CD4-positive, alpha-beta T cell (primary cell): Measurements from ENCODE around the gene MYRIP. TPM values are rescaled to one million over a fixed set of nuclear protein-coding genes. Genes with fewer than 3 reads are reported as not detected.

Experiments
- ATAC-seq: fragments of 200-7000 bp; cut with Tn5 transposase; one replicate; pipeline ENCODE4 v1.10.0; 2022; ENCODE audit warnings: mild to moderate bottlenecking; ENCODE audit not compliant: poor library complexity
- CTCF ChIA-PET: fragments of 350-600 bp; sonication (Branson Sonifier 250); formaldehyde crosslinking; loops from one replicate; lab custom pipeline; 2021; ENCODE audit warnings: antibody characterized with exemption, inconsistent platforms; lab: Charles Lee
- POLR2A ChIA-PET: fragments of 350-600 bp; sonication (Branson Sonifier 250); formaldehyde crosslinking; loops from one replicate; lab custom pipeline; 2021; ENCODE audit warnings: antibody characterized with exemption, inconsistent platforms; lab: Charles Lee
- DNase-seq, 14 experiments: peaks; one replicate each; pipeline ENCODE4 v3.0.0-alpha.2; 2013 to 2020; ENCODE audit warnings: mixed read lengths in 2 of 14
- H3K27ac ChIP-seq, 2 donors: one replicate each; pipeline versions ENCODE4 v1.5.1 to v1.7.0; 2013; ENCODE audit warnings: low read length in 2 of 2, low read depth in 1 of 2, mild to moderate bottlenecking in 1 of 2
- H3K27me3 ChIP-seq, 2 experiments: 1 replicate in 1 of 2; 2 replicates in 1 of 2; pipeline versions ENCODE4 v1.6.1 to v1.7.0; 2013; ENCODE audit warnings: low read length in 2 of 2, control low read depth in 1 of 2, mild to moderate bottlenecking in 1 of 2, moderate library complexity in 1 of 2; ENCODE audit not compliant: insufficient read depth in 2 of 2, control insufficient read depth in 1 of 2
- H3K36me3 ChIP-seq: one replicate; pipeline ENCODE4 v1.6.1; 2013; ENCODE audit warnings: low read length, control low read depth; ENCODE audit not compliant: insufficient read depth
- H3K4me1 ChIP-seq: one replicate; pipeline ENCODE4 v1.6.1; 2013; ENCODE audit warnings: low read length, control low read depth; ENCODE audit not compliant: insufficient read depth
- H3K4me3 ChIP-seq: one replicate; pipeline ENCODE4 v1.5.1; 2013; ENCODE audit warnings: mild to moderate bottlenecking, low read length, moderate library complexity
- H3K9me3 ChIP-seq, 2 experiments: 1 replicate in 1 of 2; 2 replicates in 1 of 2; pipeline versions ENCODE4 v1.6.1 to v1.7.0; 2013; ENCODE audit warnings: low read length in 2 of 2, mild to moderate bottlenecking in 2 of 2, control low read depth in 1 of 2, moderate library complexity in 1 of 2; ENCODE audit not compliant: control insufficient read depth in 1 of 2, insufficient read depth in 1 of 2
- H3K27ac Mint-ChIP-seq: one replicate; pipeline ENCODE4 v1.8.0; 2020; ENCODE audit warnings: mixed read lengths
- H3K27me3 Mint-ChIP-seq: one replicate; pipeline ENCODE4 v1.8.0; 2021; ENCODE audit warnings: mixed read lengths
- H3K36me3 Mint-ChIP-seq: one replicate; pipeline ENCODE4 v1.8.0; 2021; ENCODE audit warnings: low read depth, mixed read lengths
- H3K4me1 Mint-ChIP-seq: one replicate; pipeline ENCODE4 v1.8.0; 2021; ENCODE audit warnings: low read depth, mixed read lengths
- H3K4me3 Mint-ChIP-seq: one replicate; pipeline ENCODE4 v1.8.0; 2020; ENCODE audit warnings: mild to moderate bottlenecking, mixed read lengths
- H3K9me3 Mint-ChIP-seq: one replicate; pipeline ENCODE4 v1.8.0; 2020; ENCODE audit warnings: mixed read lengths
- CTCF ChIP-seq: fragments of 200-600 bp; IDR thresholded peaks from one replicate; pipeline ENCODE4 v1.8.0; 2022; ENCODE audit warnings: antibody characterized with exemption, mild to moderate bottlenecking
- intact Hi-C, 2 experiments: fragments of 100-400 bp; cut with DNase I in 1 of 2; cut with micrococcal nuclease in 1 of 2; formaldehyde crosslinking; loops; one replicate each; pipeline versions ENCODE4 v1.15.1 to v1.9.0; 2023 to 2025; cut with DNase I, micrococcal nuclease
- total RNA-seq, 174 experiments: library from RNA in 2 of 174; stranded (reverse) in 2 of 174; gene quantifications; one replicate each; pipeline ENCODE4 v1.2.3 and lab custom pipeline; 2021 to 2026

MYRIP gene
- total RNA-seq, 2 experiments from 2014 or later: not detected

GRCh38 chr3:40120067-40120692, 310.8 kb downstream of the MYRIP start:
- intact Hi-C loops: no loop called here
- no peaks in the 10 kb centered on the region for H3K9me3 ChIP-seq
- no peaks in the 10 kb centered on the region for H3K4me1 ChIP-seq
- no peak overlapping the region for H3K4me3 ChIP-seq
- Mint-ChIP-seq H3K9me3 (no peaks in the 10 kb centered on the region), H3K27me3 (peaks cover 6% of the 10 kb centered on the region), H3K36me3 (no peaks in the 10 kb centered on the region), H3K27ac (no peak overlapping the region), H3K4me1 (no peaks in the 10 kb centered on the region), H3K4me3 (no peak overlapping the region)
- POLR2A ChIA-PET: no interaction called here
- DNase-seq (no peak), ATAC-seq (no peak)
- H3K27ac ChIP-seq: no peak overlapping the region
- no peak for TF ChIP-seq CTCF
- no peaks in the 10 kb centered on the region for H3K36me3 ChIP-seq
- no peaks in the 10 kb centered on the region for H3K27me3 ChIP-seq
- CTCF ChIA-PET: no interaction called here

DNA sequence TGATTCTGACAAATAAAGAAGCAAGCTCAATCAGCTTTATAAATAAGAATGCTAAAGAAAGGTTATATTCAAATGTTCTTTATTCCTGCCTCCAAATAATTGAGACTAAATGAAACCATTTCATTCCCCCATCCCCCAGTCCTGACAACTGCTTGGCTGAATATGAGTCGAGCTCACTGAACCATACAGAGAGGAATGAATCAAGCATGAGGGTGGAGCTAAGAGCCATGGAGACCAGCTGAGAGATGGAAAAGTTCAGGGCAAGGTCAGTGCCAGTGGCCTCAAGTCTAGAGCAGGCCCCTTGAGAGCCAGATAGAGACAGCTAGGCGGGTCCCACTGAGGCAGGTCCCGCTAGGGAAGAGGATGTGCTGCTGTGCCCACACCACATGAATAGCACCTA, 311.4 kb downstream of the MYRIP start:
- Histone ChIP-seq H3K27me3 (no peaks in the 10 kb centered on the region), H3K27ac (no peak overlapping the region), H3K36me3 (no peaks in the 10 kb centered on the region), H3K9me3 (no peaks in the 10 kb centered on the region), H3K4me1 (no peaks in the 10 kb centered on the region), H3K4me3 (no peak overlapping the region)
- ChIA-PET POLR2A (no interaction called here), CTCF (no interaction called here)
- H3K36me3 Mint-ChIP-seq: no peaks in the 10 kb centered on the region
- no peak overlapping the region for H3K27ac Mint-ChIP-seq
- H3K4me3 Mint-ChIP-seq: no peak overlapping the region
- H3K9me3 Mint-ChIP-seq: no peaks in the 10 kb centered on the region
- no peak for TF ChIP-seq CTCF
- peaks cover 6% of the 10 kb centered on the region for H3K27me3 Mint-ChIP-seq
- intact Hi-C loops: no loop called here
- DNase-seq (no peak), ATAC-seq (no peak)
- H3K4me1 Mint-ChIP-seq: no peaks in the 10 kb centered on the region

DNA sequence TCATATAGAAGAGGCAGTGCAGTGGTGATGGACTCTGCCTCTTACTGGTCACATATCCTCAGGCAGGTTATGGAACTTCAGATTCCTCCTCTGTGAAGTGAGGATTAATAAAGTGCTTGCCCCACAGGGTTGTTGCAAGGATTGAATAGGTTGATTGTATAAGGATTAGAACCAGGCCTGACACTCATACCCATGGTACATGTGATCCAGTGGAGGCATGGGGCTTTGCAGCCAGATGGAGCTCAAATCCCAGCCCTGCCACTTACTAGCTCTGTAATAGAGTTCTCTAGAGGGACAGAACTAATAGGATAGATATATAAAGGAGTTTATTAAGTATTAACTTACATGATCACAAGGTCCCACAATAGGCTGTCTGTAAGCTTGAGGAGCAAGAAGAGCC, 315.5 kb downstream of the MYRIP start:
- no peak overlapping the region for H3K27ac Mint-ChIP-seq
- H3K36me3 ChIP-seq: no peaks in the 10 kb centered on the region
- DNase-seq (no peak), ATAC-seq (no peak)
- H3K36me3 Mint-ChIP-seq: no peaks in the 10 kb centered on the region
- H3K27me3 Mint-ChIP-seq: peaks cover 5% of the 10 kb centered on the region
- H3K4me1 Mint-ChIP-seq: no peaks in the 10 kb centered on the region
- no peak overlapping the region for H3K27ac ChIP-seq
- H3K4me1 ChIP-seq: no peaks in the 10 kb centered on the region
- intact Hi-C loops: no loop called here
- TF ChIP-seq CTCF: no peak
- no peak overlapping the region for H3K4me3 ChIP-seq
- no peaks in the 10 kb centered on the region for H3K9me3 ChIP-seq
- no peaks in the 10 kb centered on the region for H3K27me3 ChIP-seq
- ChIA-PET POLR2A (no interaction called here), CTCF (no interaction called here)
- no peaks in the 10 kb centered on the region for H3K9me3 Mint-ChIP-seq
- H3K4me3 Mint-ChIP-seq: no peak overlapping the region
